ENCODE measurements around the gene ANKRD13D. TPM values are rescaled to one million over a fixed set of nuclear protein-coding genes. Genes with fewer than 3 reads are reported as not detected.

ANKRD13D gene
- total RNA-seq, 4 donors from 2014 or later: 5.8 to 10.6 (median 9.7) TPM

DNA sequence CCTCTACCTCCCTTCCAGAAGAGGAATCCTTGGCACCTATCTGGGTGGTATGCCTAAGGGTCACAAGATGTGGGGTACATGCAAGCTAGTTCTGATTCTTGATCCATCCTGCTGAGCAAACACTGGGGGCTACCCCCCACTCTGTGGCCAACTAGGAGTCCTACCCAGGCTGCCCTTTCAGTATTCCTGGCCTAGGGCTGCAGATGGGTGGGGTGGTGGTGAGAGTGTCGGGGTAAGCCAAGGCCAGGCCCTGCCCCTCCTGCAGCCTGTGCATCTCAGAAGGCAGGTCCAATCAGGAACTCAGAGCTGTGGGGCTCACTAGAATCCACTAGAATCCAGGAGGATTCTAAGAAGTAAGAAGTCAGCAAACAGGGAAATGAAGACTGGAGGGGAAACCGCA lies 25.1 kb downstream of the ANKRD13D start:
- TF ChIP-seq POLR2A (IDR thresholded peaks at IDR 0.05): no peak
- intact Hi-C loops (cut with DNase I; ENCODE audit: low total_unique reads): no loop called here

DNA sequence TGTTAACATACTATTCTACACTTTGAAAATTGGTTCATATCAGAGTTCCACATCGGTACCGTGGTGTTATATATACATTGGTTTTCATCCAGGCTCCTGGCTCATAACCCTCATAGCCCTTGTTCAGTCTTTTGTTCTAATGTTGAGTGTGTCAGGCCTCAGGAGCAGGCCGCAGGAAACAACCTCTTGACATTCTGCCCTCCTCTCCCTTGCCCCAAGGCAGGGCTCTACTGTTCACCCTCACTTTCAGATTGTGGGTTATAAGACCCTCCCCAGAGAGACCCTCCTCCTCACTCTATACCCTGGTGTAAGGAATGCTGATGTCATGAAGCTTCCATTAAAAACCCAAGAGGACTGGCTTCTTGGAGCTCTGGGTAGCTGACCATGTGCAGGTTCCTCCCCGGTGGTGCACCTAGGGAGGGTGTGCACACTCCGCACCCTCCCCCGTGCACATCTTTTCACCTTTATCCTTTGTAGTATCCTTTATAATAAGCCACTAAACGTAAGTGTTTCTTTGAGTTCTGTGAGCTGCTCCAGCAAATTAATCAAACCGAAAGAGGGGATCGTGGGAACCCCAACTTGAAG lies 26.3 kb downstream of the ANKRD13D start:
- ATAC-seq (no peak), DNase-seq (no peak)
- intact Hi-C loops (cut with DNase I; ENCODE audit: low total_unique reads) (no loop called here), in situ Hi-C loops (cut with MboI; ENCODE audit: low sequenced_read_pairs in 4 of 4) (loop anchor here in 3 of 4 donors (5.0 to 10.0 kb wide), 3 partner anchors 38 to 53 kb away; partner anchors contain the start of gene GRK2 (in 1 of the 3))
- Histone ChIP-seq H3K9me3 (no peaks in the 10 kb centered on the region), H3K27ac (no peak overlapping the region), H3K36me3 (peaks cover 0 to 3% of the 10 kb centered on the region in 2 donors), H3K27me3 (no peaks in the 10 kb centered on the region), H3K4me1 (peaks cover 7 to 12% of the 10 kb centered on the region in 2 donors), H3K4me3 (no peak overlapping the region)
- TF ChIP-seq, protein P1, sequence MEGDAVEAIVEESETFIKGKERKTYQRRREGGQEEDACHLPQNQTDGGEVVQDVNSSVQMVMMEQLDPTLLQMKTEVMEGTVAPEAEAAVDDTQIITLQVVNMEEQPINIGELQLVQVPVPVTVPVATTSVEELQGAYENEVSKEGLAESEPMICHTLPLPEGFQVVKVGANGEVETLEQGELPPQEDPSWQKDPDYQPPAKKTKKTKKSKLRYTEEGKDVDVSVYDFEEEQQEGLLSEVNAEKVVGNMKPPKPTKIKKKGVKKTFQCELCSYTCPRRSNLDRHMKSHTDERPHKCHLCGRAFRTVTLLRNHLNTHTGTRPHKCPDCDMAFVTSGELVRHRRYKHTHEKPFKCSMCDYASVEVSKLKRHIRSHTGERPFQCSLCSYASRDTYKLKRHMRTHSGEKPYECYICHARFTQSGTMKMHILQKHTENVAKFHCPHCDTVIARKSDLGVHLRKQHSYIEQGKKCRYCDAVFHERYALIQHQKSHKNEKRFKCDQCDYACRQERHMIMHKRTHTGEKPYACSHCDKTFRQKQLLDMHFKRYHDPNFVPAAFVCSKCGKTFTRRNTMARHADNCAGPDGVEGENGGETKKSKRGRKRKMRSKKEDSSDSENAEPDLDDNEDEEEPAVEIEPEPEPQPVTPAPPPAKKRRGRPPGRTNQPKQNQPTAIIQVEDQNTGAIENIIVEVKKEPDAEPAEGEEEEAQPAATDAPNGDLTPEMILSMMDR (IDR thresholded peaks at IDR 0.05 in 4 of 5, conservative IDR thresholded peaks at IDR 0.05 in 1 of 5): no peak
- no peak for TF ChIP-seq POLR2A (IDR thresholded peaks at IDR 0.05)

More for the DNA sequence above, 25.1 kb downstream of the ANKRD13D start:
- peaks cover 0 to 15% of the 10 kb centered on the region in 2 donors for H3K36me3 ChIP-seq
- peaks cover 7 to 12% of the 10 kb centered on the region in 2 donors for H3K4me1 ChIP-seq
- H3K27ac ChIP-seq: no peak overlapping the region
- no peak overlapping the region for H3K4me3 ChIP-seq
- no peaks in the 10 kb centered on the region for H3K9me3 ChIP-seq
- H3K27me3 ChIP-seq: no peaks in the 10 kb centered on the region
- no peak for DNase-seq
- in situ Hi-C loops (cut with MboI; ENCODE audit: low sequenced_read_pairs in 4 of 4): loop anchor here in 2 of 4 donors (5.0 to 10.0 kb wide), 2 partner anchors 47 to 49 kb away; partner anchors contain the start of gene GRK2 (in 2 of the 2)
- no peak for ATAC-seq

DNA sequence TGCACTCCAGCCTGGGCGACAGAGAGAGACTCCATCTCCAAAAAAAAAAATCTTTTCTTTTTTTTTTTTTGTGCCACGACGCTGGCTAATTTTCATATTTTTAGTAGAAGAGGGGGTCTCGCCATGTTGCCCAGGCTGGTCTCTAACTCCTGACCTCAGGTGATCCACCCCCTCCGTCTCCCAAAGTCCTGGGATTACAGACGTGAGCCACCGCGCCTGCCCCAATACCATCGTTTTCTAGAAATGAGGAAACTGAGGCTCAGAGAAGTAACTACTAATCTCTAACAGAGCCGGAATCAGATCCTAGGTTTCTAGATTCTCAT lies 27.7 kb downstream of the ANKRD13D start:
- no peaks in the 10 kb centered on the region for H3K27me3 ChIP-seq
- no peak for DNase-seq
- peak in 1 of 2 donors; percentile 1 for ATAC-seq
- peak overlapping the region; percentile 78 to 96 (median 88) for H3K4me3 ChIP-seq
- in situ Hi-C loops (cut with MboI; ENCODE audit: low sequenced_read_pairs in 4 of 4) (loop anchor here in 3 of 4 donors (5.0 to 10.0 kb wide), 3 partner anchors 40 to 55 kb away; partner anchors contain the start of gene GRK2 (in 1 of the 3)), intact Hi-C loops (cut with DNase I; ENCODE audit: low total_unique reads) (loop anchor here (1.0 to 2.0 kb wide), 7 partner anchors 14 to 236 kb away; partner anchors contain the start of genes ANKRD13D, GRK2, KDM2A and SSH3)
- H3K27ac ChIP-seq: peak overlapping the region; percentile 88 to 92 (median 90)
- H3K4me1 ChIP-seq: peaks cover 7 to 17% of the 10 kb centered on the region in 2 donors
- no peaks in the 10 kb centered on the region for H3K9me3 ChIP-seq
- TF ChIP-seq, protein P1 (IDR thresholded peaks at IDR 0.05 in 4 of 5, conservative IDR thresholded peaks at IDR 0.05 in 1 of 5): no peak
- no peak for TF ChIP-seq POLR2A (IDR thresholded peaks at IDR 0.05)
- no peaks in the 10 kb centered on the region for H3K36me3 ChIP-seq

DNA sequence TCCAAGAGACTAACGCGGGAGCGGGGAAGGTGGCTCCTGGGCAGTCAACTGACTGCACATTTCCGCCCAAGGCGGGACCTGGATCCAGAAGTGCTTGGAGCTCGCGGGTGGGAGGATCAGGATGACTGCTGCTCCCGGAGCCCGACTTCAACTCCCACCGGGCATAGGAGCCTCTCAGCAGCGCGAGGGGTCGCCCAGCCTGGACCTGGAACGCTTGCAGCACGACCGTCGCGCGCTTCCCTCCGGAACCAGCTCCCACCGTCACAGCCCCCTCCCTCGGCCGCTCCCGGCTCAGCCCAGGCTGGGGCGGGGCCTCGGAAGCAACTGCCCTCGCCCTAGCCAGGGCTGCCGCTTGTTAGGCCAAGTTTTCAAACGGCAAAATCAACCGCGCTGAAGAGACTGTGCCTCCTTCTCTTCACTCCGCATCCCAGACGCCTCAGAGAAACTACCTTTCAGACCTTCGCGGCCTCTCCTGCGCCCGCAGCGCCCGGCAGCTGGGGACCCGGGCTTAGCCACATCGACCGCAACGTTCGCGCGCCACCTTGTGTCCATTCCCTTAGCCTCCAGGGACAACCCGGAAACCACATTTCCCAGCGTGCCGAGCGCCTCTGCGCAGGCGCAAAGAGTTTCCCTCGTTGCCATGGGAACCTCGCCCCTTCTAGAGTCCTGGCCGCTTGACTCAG lies 28.2 kb downstream of the ANKRD13D start:
- Histone ChIP-seq H3K9me3 (no peaks in the 10 kb centered on the region), H3K36me3 (no peaks in the 10 kb centered on the region), H3K27me3 (no peaks in the 10 kb centered on the region), H3K4me3 (peak overlapping the region; percentile 78 to 96 (median 88)), H3K27ac (peak overlapping the region; percentile 88 to 92 (median 90)), H3K4me1 (peaks cover 7 to 17% of the 10 kb centered on the region in 2 donors)
- ATAC-seq (peak; percentile 93 to 95), DNase-seq (peak; percentile 91 to 93)
- TF ChIP-seq, protein P1 (IDR thresholded peaks at IDR 0.05 in 4 of 5, conservative IDR thresholded peaks at IDR 0.05 in 1 of 5): peak; percentile 97 to 100 (median 99)
- TF ChIP-seq POLR2A (IDR thresholded peaks at IDR 0.05): peak; percentile 48 to 61
- in situ Hi-C loops (cut with MboI; ENCODE audit: low sequenced_read_pairs in 4 of 4) (loop anchor here in 3 of 4 donors (5.0 to 10.0 kb wide), 3 partner anchors 40 to 55 kb away; partner anchors contain the start of gene GRK2 (in 1 of the 3)), intact Hi-C loops (cut with DNase I; ENCODE audit: low total_unique reads) (loop anchor here (1.0 to 2.0 kb wide), 7 partner anchors 15 to 237 kb away; partner anchors contain the start of genes ANKRD13D, GRK2, KDM2A and SSH3)

All from gastrocnemius medialis (tissue), 4 donors.